ENCODE data around the gene ITGBL1. TPM values are rescaled to one million over a fixed set of nuclear protein-coding genes. Genes with fewer than 3 reads are reported as not detected.
A peak's percentile ranks its signal among the peaks of the same experiment; 100 is the strongest.

Gene ITGBL1
- total and polyA plus RNA-seq, 2 of the 4 experiments (the other 2 are of a cell fraction), result 22.2 to 24.2 TPM

DNA sequence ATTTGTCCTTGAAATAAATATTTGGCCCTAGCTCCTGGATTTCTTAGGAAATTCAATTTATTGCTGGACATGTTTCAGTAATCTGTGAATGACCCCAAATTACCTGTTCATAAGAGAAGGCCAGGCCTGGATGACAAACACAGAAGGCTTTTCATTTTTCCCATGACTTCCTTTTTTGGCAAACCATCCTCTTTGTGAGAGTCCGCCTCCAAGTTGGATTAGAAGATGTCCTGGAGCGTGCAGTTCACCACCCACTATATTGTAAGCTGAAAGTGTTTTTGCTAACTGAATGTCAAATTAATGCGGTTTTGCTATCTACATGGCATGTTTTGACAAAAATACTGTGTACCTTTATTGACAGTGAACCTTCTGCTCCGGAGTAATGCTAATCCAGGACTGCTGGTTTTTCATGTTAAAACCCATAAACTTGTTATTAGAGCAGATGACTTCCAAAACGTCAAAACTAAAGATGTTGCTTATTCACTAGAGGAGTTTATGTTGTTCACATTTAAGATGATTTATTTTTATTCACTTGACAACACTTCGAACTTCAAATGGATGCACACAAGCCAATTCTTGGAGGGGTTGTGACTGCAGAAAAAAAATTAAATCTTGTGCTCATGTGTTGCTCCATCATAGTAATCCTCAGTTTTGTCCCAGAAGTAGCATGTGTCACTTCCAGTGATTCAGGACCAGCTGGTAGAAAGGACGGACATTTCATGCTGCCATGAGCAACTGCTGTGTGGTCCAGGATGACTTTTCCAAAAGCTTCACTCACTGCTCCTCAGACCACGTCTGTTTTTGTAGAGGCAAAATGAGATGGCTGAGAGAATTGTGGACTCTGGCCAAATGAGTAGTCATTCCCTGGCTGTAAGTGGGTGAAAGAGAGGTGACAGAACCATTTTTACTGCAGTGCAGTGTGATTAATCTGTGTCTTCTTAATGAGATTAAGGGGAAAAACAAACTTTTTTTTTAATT is 71.0 kb downstream of the ITGBL1 start:
- H3K9me3 ChIP-seq (ENCODE audit: control insufficient read depth, insufficient read depth, low read length), result no peaks in the 10 kb centered on the region
- H3K4me2 ChIP-seq (ENCODE audit: low read depth, low read length), result no peak overlapping the region
- in situ Hi-C loops (cut with MboI; ENCODE audit: low sequenced_read_pairs) (loop anchor here (25.0 kb wide), 1 partner anchor 914 kb away; no protein-coding TSS in a partner anchor), intact Hi-C loops (cut with micrococcal nuclease) (no loop called here), dilution Hi-C loops (cut with HindIII; ENCODE audit: low sequenced_read_pairs, unreplicated experiment) (no loop called here)
- H4K8ac ChIP-seq (ENCODE audit: low read depth in 2 of 2, low read length in 2 of 2), result no peak overlapping the region
- no peaks in the 10 kb centered on the region for H3K27me3 ChIP-seq (ENCODE audit: control insufficient read depth, insufficient read depth, low read length)
- H3K14ac ChIP-seq (replicated peaks; ENCODE audit: low read depth, low read length), result peak overlapping the region; percentile 55; the same call in 1 of the 2 replicates
- no peak overlapping the region for H3K23ac ChIP-seq (ENCODE audit: low read depth, low read length)
- 0 out of 2 replicates have a peak overlapping the region, but pooled peaks have one; percentile 5 for H2BK20ac ChIP-seq (ENCODE audit: low read depth, low read length)
- no TSS peak for BruUV-seq (replicated peaks)
- peak; percentile 51; the same call in 1 of the 2 replicates for ATAC-seq (ENCODE audit: low read depth)
- POLR2A ChIA-PET (ENCODE audit: unreplicated experiment), result no interaction called here
- no peak overlapping the region for H2AK9ac ChIP-seq (replicated peaks; ENCODE audit: low read depth, low read length, poor library complexity)
- no peak overlapping the region; the same call in 2 of the 3 replicates for H2BK15ac ChIP-seq (ENCODE audit: low read depth, low read length)
- no peaks in the 10 kb centered on the region; a peak in 1 of 4 replicates for H3K79me1 ChIP-seq (ENCODE audit: low read depth in 1 of 2, low read length in 2 of 2)
- no peak overlapping the region for H4K91ac ChIP-seq (ENCODE audit: insufficient read depth, low read depth, low read length)
- H2AK5ac ChIP-seq (ENCODE audit: low read depth, low read length), result no peak overlapping the region
- DNase-seq, result peak; percentile 84
- H3K18ac ChIP-seq (ENCODE audit: low read depth, low read length), result no peak overlapping the region
- no peaks in the 10 kb centered on the region for H4K20me1 ChIP-seq (ENCODE audit: insufficient read depth, low read length)
- no peak overlapping the region for H4K5ac ChIP-seq (ENCODE audit: low read depth, low read length)
- peaks cover 6% of the 10 kb centered on the region for H3K9me1 ChIP-seq (ENCODE audit: insufficient read depth, low read length)
- H3K4ac ChIP-seq (ENCODE audit: low read depth, low read length), result 0 out of 2 replicates have a peak overlapping the region, but pooled peaks have one; percentile 26
- H3K36me3 ChIP-seq (ENCODE audit: control insufficient read depth, insufficient read depth, low read length), result no peaks in the 10 kb centered on the region
- H2AFZ ChIP-seq (replicated peaks; ENCODE audit: low read length, poor library complexity), result peak overlapping the region; percentile 53
- no peak overlapping the region for H3K4me3 ChIP-seq (ENCODE audit: insufficient read depth, low read depth, low read length)
- H3K56ac ChIP-seq (ENCODE audit: extremely low read depth, insufficient read depth, low read length), result no peak overlapping the region
- peaks cover 2% of the 10 kb centered on the region; the same call in 1 of the 2 replicates for H3K4me1 ChIP-seq (ENCODE audit: control insufficient read depth, insufficient read depth, low read length)
- H2BK120ac ChIP-seq (ENCODE audit: low read depth, low read length), result peak overlapping the region; percentile 14; the same call in 1 of the 2 replicates
- no peak overlapping the region for H3K9ac ChIP-seq (ENCODE audit: low read depth, low read length)
- peak; percentile 39; the same call in 1 of the 2 replicates for TF ChIP-seq CEBPB (IDR thresholded peaks at IDR 0.05; ENCODE audit: low read depth, low read length)
- no peak for TF ChIP-seq POLR2A (IDR thresholded peaks at IDR 0.05; ENCODE audit: low read depth, low read length)
- whole genome bisulfite sequencing, 2 experiments (ENCODE audit: extremely low coverage in 2 of 2, insufficient read length in 1 of 2), result no CpG with 5 or more reads among the region's 8 CpGs
- no peak overlapping the region for H2BK5ac ChIP-seq (ENCODE audit: low read depth, low read length, poor library complexity, severe bottlenecking)
- no peak overlapping the region for H3K27ac ChIP-seq (ENCODE audit: insufficient read depth, low read length)
- CTCF ChIA-PET, result interaction anchor here (0.6 to 1.2 kb wide), 5 partner anchors 9 to 1330 kb away, joined by 3 to 6 read pairs (median 4); no protein-coding TSS in a partner anchor

Measured in IMR-90 (cell line).